HCT116 (cell line): ENCODE data around the gene STIM2.

Experiments
- CTCF ChIP-seq, 3 experiments: fragments of 200-600 bp in 1 of 3; sonication (generic) in 1 of 3; IDR thresholded peaks in 2 of 3; conservative IDR thresholded peaks in 1 of 3; 2 replicates each; pipeline ENCODE4 v1.5.1; 2012 to 2017; ENCODE audit warnings: low read depth in 2 of 3, low read length in 2 of 3, antibody characterized with exemption in 1 of 3, borderline replicate concordance in 1 of 3, control low read depth in 1 of 3, mild to moderate bottlenecking in 1 of 3, mixed read lengths in 1 of 3, mixed run types in 1 of 3, moderate library complexity in 1 of 3; ENCODE audit not compliant: insufficient read depth in 1 of 3
- EZH2phosphoT487 ChIP-seq: fragments of 200-600 bp; IDR thresholded peaks from 2 replicates; pipeline ENCODE4 v1.6.1; 2018; ENCODE audit warnings: antibody characterized with exemption, borderline replicate concordance
- POLR2A ChIP-seq: IDR thresholded peaks from 2 replicates; pipeline ENCODE4 v1.7.0; 2011; ENCODE audit warnings: borderline replicate concordance; ENCODE audit not compliant: insufficient read depth, insufficient read length; ENCODE audit errors: extremely low read depth
- POLR2AphosphoS5 ChIP-seq: IDR thresholded peaks from 2 replicates; pipeline ENCODE4 v1.6.1; 2011; ENCODE audit warnings: mild to moderate bottlenecking, low read depth, low read length, moderate library complexity
- RAD21 ChIP-seq: IDR thresholded peaks from 2 replicates; pipeline ENCODE4 v1.6.1; 2012; ENCODE audit warnings: low read depth, mild to moderate bottlenecking

DNA sequence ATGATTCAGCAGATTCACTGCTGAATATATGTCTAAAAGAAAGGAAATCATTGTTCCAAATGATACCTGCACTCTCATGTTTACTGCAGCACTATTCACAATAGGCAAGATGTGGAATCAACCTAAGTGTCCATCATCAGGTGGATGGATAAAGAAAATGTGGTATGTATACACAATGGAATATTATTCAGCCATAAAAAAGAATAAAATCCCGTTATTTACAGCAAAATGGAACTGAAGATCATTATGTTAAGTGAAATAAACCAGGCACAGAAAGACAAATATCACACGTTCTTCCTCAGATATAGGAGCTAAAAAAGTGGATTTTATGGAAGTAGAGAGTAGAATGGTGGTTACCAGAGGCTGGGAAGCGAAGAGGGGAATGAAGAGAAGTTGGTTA, 130.4 kb downstream of the STIM2 start:
- TF ChIP-seq POLR2AphosphoS5 (no peak), CTCF (IDR thresholded peaks at IDR 0.05 in 2 of 3, conservative IDR thresholded peaks at IDR 0.05 in 1 of 3; ENCODE audit: borderline replicate concordance in 1 of 3, insufficient read depth in 1 of 3, low read depth in 2 of 3, low read length in 2 of 3) (no peak), EZH2phosphoT487 (no peak), POLR2A (no peak), RAD21 (no peak)
